ENCODE results near the gene TNRC6A.

DNA sequence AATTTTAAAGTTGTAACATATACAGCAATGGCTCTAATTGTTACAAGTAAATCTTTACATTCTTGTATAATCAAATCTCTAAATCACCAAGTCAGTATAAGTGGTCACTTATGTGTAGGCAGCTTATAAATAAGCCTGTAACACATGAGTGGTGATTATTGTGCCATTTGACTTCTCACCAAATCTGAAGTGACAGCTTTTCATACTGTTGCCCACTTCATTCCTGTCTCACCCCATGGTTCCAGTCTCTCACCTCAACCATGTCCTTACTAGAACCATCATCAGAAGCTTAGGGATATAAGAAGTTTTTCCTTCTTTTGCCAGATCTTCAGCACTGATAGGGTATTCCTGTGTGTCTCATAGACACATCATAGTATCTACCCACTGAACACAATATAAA lies 23.5 kb downstream of the TNRC6A start:
- TF ChIP-seq, protein P1, sequence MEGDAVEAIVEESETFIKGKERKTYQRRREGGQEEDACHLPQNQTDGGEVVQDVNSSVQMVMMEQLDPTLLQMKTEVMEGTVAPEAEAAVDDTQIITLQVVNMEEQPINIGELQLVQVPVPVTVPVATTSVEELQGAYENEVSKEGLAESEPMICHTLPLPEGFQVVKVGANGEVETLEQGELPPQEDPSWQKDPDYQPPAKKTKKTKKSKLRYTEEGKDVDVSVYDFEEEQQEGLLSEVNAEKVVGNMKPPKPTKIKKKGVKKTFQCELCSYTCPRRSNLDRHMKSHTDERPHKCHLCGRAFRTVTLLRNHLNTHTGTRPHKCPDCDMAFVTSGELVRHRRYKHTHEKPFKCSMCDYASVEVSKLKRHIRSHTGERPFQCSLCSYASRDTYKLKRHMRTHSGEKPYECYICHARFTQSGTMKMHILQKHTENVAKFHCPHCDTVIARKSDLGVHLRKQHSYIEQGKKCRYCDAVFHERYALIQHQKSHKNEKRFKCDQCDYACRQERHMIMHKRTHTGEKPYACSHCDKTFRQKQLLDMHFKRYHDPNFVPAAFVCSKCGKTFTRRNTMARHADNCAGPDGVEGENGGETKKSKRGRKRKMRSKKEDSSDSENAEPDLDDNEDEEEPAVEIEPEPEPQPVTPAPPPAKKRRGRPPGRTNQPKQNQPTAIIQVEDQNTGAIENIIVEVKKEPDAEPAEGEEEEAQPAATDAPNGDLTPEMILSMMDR (conservative IDR thresholded peaks at IDR 0.05; ENCODE audit: low read depth in 2 of 2): no peak
- no peak for TF ChIP-seq POLR2AphosphoS5 (IDR thresholded peaks at IDR 0.05; ENCODE audit: low read depth)
- no peak for TF ChIP-seq EZH2phosphoT487 (IDR thresholded peaks at IDR 0.05; ENCODE audit: unreplicated experiment)
- no peak for TF ChIP-seq EZH2 (IDR thresholded peaks at IDR 0.05; ENCODE audit: low read depth, unreplicated experiment)
- TF ChIP-seq NANOG (IDR thresholded peaks at IDR 0.05; ENCODE audit: borderline replicate concordance): no peak
- no peak for TF ChIP-seq REST (IDR thresholded peaks at IDR 0.05; ENCODE audit: unreplicated experiment)
- no peak for TF ChIP-seq STAT1 (IDR thresholded peaks at IDR 0.05; ENCODE audit: unreplicated experiment)
- TF ChIP-seq, protein P2, sequence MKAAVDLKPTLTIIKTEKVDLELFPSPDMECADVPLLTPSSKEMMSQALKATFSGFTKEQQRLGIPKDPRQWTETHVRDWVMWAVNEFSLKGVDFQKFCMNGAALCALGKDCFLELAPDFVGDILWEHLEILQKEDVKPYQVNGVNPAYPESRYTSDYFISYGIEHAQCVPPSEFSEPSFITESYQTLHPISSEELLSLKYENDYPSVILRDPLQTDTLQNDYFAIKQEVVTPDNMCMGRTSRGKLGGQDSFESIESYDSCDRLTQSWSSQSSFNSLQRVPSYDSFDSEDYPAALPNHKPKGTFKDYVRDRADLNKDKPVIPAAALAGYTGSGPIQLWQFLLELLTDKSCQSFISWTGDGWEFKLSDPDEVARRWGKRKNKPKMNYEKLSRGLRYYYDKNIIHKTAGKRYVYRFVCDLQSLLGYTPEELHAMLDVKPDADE (IDR thresholded peaks at IDR 0.05): no peak
- TF ChIP-seq CREB1 (CRISPR knock-in tag; IDR thresholded peaks at IDR 0.05; ENCODE audit: low read depth): no peak
- no peak for TF ChIP-seq JUNB (IDR thresholded peaks at IDR 0.05; ENCODE audit: unreplicated experiment)
- no peak for TF ChIP-seq ZNF114 (CRISPR knock-in tag; IDR thresholded peaks at IDR 0.05)
- TF ChIP-seq ZNF331 (CRISPR knock-in tag; IDR thresholded peaks at IDR 0.05; ENCODE audit: low read depth): no peak
